AG10803 (cell line): ENCODE data around the gene SEPSECS.
"Not testable (repeated sequence)": the region's sequence is repeated elsewhere in the genome, so short reads cannot be mapped to it uniquely, and the experiment has no call there.

ENCODE experiments used
- DNase-seq: peaks from one replicate; pipeline ENCODE4 v3.0.0; 2010; ENCODE audit warnings: low read depth
- H3K4me3 ChIP-seq: 2 replicates; pipeline ENCODE4 v1.5.1; 2011; ENCODE audit warnings: mild to moderate bottlenecking, low read length, control low read depth
- TF ChIP-seq, protein P1 (sequence below): conservative IDR thresholded peaks from 2 replicates; pipeline ENCODE4 v1.5.1; 2011; ENCODE audit warnings: mild to moderate bottlenecking, low read length, control low read depth, inconsistent platforms

SEPSECS gene

DNA sequence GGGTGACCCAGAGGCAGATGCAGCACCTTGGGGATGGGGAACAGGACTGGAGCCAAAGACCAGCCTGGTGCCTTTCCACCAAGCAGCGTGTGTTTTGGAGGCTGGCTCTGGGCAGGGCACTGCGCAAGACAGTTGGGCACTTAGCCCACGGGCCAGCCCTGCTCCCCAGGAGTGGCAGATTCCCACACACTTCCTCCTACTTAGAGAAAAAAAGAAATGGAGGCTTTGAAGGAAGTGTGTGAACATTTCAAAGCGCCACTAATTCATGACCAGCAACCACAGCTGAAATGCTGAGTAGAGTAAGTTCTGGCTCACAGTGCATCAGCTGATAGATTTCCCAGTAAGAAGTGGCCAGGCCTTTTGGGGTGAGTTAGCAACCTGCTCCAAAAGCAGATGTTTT is 74.6 kb downstream of the SEPSECS start:
- TF ChIP-seq, protein P1, sequence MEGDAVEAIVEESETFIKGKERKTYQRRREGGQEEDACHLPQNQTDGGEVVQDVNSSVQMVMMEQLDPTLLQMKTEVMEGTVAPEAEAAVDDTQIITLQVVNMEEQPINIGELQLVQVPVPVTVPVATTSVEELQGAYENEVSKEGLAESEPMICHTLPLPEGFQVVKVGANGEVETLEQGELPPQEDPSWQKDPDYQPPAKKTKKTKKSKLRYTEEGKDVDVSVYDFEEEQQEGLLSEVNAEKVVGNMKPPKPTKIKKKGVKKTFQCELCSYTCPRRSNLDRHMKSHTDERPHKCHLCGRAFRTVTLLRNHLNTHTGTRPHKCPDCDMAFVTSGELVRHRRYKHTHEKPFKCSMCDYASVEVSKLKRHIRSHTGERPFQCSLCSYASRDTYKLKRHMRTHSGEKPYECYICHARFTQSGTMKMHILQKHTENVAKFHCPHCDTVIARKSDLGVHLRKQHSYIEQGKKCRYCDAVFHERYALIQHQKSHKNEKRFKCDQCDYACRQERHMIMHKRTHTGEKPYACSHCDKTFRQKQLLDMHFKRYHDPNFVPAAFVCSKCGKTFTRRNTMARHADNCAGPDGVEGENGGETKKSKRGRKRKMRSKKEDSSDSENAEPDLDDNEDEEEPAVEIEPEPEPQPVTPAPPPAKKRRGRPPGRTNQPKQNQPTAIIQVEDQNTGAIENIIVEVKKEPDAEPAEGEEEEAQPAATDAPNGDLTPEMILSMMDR = no peak
- no peak for DNase-seq
- H3K4me3 ChIP-seq = no peak overlapping the region

DNA sequence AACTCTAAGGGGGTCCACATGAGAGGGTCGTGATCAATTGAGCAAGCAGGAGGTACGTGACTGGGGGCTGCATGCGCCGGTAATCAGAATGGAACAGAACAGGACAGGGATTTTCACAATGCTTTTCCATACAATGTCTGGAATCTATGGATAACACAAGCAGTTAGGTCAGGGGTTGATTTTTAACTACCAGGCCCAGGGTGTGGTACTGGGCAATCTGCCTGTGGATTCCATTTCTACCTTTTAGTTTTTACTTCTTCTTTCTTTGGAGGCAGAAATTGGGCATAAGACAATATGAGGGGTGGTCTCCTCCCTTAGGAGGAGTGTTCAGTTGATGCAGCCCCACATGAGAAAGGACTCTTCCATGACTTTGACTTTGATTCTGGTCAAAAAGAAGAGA is 76.8 kb downstream of the SEPSECS start:
- not testable (repeated sequence) for H3K4me3 ChIP-seq, DNase-seq

DNA sequence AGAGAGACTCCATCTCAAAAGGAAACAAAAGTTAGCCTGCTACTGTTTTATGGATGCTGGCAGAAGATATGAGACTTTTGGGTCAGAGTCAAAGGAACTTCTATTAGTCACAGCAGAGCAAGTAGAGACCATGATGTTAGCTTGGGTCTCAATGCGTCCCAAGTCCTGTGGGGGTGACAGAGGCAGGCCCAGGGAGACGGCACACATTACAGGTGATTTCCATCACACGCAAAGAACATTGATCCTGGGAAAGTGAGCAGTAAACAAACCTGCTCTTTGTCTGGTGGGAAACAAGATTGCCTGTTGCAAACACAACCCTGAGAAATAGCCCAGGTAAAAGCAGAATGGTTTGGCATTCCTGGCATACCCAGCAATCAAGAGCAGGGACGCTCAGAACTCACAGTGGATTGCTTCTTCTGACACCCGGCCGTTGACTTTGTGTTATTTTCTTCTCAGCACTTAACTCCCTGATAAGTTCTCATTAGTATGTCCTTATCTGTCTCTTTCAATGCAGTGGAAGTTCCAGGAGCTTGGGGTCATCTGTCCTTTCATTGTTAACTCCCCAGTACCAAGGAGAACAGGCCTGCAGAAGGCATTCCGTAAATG is 78.3 kb downstream of the SEPSECS start:
- DNase-seq = no peak
- TF ChIP-seq, protein P1 = no peak
- H3K4me3 ChIP-seq = no peak overlapping the region

DNA sequence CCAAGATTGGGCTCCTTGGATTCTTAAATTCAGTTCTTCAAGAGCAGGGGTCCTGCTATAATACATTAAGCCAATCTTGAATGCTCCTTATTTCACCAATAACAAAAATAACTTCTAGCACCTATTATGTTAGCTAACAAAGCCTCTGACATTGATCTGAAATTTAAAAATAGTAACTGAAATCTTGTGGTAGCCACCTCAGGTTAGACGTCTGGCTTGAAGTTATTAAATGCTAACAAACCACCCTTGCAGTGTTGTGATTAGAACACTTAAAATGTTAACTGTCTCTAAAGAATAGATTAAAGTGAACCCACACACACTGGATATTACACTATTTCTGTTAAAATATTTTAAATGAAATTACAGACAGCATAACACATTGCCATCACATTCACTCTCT is 79.7 kb downstream of the SEPSECS start:
- DNase-seq = no peak
- TF ChIP-seq, protein P1 = no peak
- no peak overlapping the region for H3K4me3 ChIP-seq

DNA sequence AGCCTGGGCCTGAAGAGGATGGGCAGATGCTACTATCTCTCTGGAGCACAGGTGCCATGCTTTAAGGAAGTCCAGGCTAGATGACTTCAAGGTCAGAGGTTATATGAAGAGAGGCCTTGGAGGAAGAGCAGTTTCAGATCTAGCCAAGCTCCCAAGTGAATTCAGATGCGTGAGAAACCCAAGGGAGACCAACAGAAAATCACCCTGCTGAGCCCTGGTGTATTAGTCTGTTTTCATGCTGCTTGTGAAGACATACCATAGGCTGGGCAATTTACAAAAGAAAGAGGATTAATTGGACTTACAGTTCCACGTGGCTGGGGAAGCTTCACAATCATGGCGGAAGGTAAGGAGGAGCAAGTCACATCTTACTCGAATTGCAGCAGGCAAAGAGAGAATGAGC is 81.7 kb downstream of the SEPSECS start:
- H3K4me3 ChIP-seq = no peak overlapping the region
- DNase-seq = no peak
- TF ChIP-seq, protein P1 = no peak

DNA sequence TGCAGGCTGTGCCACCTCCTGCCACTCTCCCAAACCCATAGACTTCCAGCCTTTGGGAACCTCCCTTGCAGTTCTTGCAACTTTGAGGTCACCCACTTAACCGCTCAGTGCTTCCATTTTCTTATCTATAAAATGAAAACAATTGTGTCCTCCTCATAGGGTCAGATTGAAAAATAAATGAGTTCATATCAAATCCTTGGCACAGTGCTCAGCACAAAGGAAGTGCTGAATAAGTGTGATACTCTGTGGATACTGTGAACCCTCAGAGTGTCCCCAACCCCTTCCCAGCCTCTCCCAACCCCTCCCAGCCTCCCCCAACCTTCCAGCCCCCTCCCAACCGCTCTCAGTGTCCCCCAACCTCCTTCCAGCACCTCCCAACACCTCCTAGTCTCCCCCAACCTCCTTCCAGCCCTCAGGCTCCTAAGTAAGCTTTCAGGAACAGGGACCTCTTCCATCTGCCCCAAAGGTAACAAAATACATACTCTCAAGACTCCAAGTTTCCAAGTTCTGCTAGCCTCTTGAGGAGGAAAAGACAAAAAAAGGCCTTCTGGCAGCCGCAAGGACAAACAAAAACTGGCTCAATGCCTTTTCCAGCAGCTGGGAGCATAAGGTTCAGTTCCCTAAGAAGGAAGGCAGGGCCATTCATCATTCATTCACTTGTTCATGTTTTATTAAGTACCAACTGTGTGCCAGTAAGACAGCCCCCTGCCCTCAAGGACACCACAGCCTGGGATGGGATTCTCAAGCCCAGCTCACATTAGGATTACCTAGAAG is 83.4 kb downstream of the SEPSECS start:
- TF ChIP-seq, protein P1 = no peak
- DNase-seq = no peak

DNA sequence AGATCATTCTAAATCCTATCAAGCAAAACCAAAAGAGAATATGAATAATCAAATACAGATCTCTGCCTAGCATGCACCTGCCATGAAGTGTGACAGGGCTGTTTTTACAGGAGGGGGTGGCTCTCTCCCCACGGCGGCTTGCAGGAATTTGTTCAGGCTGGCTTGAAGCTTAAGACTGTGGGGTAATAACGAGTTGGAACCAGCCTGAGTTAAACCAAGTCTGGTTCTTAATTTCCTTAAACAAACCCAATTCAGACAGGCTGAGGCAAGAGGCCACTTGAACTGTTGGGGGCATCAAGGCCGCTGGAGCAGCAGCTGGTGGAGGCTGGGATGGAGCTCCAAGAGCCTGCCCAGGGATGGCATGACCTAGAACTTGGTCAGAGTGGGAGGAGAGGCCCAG is 84.4 kb downstream of the SEPSECS start:
- no peak for DNase-seq
- TF ChIP-seq, protein P1 = no peak
- H3K4me3 ChIP-seq = no peak overlapping the region

More for the DNA sequence above, 83.4 kb downstream of the SEPSECS start:
- no peak overlapping the region for H3K4me3 ChIP-seq
